SJCRH30 (cell line): ENCODE results near the gene RABGEF1. TPM values are rescaled to one million over a fixed set of nuclear protein-coding genes. Genes with fewer than 3 reads are reported as not detected.
"Not testable (repeated sequence)": the region's sequence is repeated elsewhere in the genome, so short reads cannot be mapped to it uniquely, and the experiment has no call there.

Experiments
- DNase-seq, 2 experiments: peaks; one replicate each; pipeline ENCODE4 v3.0.0-alpha.2; 2015 to 2020
- H3K27ac ChIP-seq: fragments of 250-450 bp; sonication (Bioruptor Pico); 2 replicates; pipeline ENCODE4 v1.5.1; 2020; ENCODE audit warnings: mild to moderate bottlenecking, moderate library complexity
- H3K27me3 ChIP-seq: fragments of 250-450 bp; sonication (Bioruptor Pico); 2 replicates; pipeline ENCODE4 v1.5.1; 2020; ENCODE audit warnings: mild to moderate bottlenecking, moderate library complexity
- H3K36me3 ChIP-seq: fragments of 250-450 bp; sonication (Bioruptor Pico); 2 replicates; pipeline ENCODE4 v1.5.1; 2020; ENCODE audit warnings: mild to moderate bottlenecking, moderate library complexity
- H3K4me1 ChIP-seq: fragments of 250-450 bp; sonication (Bioruptor Pico); 2 replicates; pipeline ENCODE4 v1.5.1; 2020; ENCODE audit warnings: mild to moderate bottlenecking, moderate library complexity
- H3K4me3 ChIP-seq: fragments of 250-450 bp; sonication (Bioruptor Pico); 2 replicates; pipeline ENCODE4 v1.5.1; 2020; ENCODE audit warnings: mild to moderate bottlenecking, moderate library complexity
- H3K9me3 ChIP-seq: fragments of 250-450 bp; sonication (Bioruptor Pico); replicated peaks from 2 replicates; pipeline ENCODE4 v1.5.1; 2020; ENCODE audit warnings: mild to moderate bottlenecking, moderate library complexity
- total RNA-seq: library from RNA; depleted of rRNA; stranded (reverse); fragments of >200 nt; shearing (Covaris generic); gene quantifications from 2 replicates; pipeline ENCODE4 v1.2.3, GENCODE V29; 2014; rRNA removed

The RABGEF1 gene
- total RNA-seq: 24.7 and 26.7 TPM in 2 replicates

- peak within 1 kb of the TSS; percentile 66 for H3K27ac ChIP-seq
- no peaks in the 10 kb centered on the region for H3K4me1 ChIP-seq
- peaks cover 4% of the 10 kb centered on the region; the same call in 1 of the 2 replicates for H3K36me3 ChIP-seq
These were observed at the start of gene RABGEF1 for GRCh38 chr7:66740302-66740979. RABGEF1 (plus strand) TSS chr7:66740733; CDS start chr7:66771900, 31,167 bp downstream.

DNA sequence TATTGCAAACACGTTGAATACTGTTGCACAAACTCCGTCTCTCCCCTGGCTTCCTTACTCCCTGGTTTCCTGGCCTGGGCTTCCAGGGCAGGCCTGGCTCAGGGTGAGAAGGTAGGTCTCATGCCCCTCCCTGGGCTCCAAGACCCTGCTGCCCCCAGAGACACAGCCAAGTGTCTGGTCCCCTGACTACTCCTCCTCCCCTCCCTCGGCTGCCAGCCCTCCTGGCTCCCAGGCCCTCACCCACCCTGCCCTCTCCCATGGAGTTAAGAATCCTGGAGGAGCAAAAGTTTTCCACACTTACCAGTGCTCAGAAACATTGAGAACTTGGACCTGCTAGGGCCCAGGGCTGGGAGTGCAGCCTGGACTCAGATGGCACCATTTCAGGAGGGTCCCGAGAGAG lies 47.2 kb upstream of the RABGEF1 start:
- H3K4me1 ChIP-seq: no peaks in the 10 kb centered on the region
- H3K27me3 ChIP-seq: no peaks in the 10 kb centered on the region
- 0 out of 2 replicates have a peak, but pooled peaks cover under 1% of the 10 kb centered on the region for H3K9me3 ChIP-seq
- no peaks in the 10 kb centered on the region for H3K36me3 ChIP-seq
- no peak overlapping the region for H3K27ac ChIP-seq
- no peak for DNase-seq
- no peak overlapping the region for H3K4me3 ChIP-seq

More at GRCh38 chr7:66740302-66740979, at the start of gene RABGEF1:
- peak; percentile 98 to 99 for DNase-seq
- Histone ChIP-seq H3K9me3 (no peaks in the 10 kb centered on the region), H3K27me3 (no peaks in the 10 kb centered on the region), H3K4me3 (peak within 1 kb of the TSS; percentile 85)

DNA sequence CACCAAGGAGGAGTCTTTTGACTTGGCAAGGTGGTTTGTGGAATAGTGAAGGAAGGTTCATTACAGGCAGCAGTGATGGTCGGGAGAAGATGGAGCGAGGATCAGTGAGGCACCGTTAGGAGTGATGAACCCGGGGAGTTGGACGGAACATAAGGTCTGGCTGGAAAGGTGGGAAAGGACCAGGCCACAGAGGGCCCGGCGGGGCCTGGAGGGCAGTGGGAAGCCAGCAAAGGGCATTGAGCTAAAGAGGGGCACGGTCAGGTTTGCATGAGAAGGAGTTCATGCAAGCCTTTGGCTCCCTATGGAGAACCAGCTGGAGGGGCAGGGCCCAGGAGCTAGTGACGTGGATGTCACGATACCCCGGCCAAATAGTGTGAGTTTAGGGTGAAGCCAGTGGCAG lies 46.2 kb upstream of the RABGEF1 start:
- Histone ChIP-seq H3K4me3 (no peak overlapping the region), H3K27ac (no peak overlapping the region), H3K9me3 (no peaks in the 10 kb centered on the region), H3K36me3 (no peaks in the 10 kb centered on the region), H3K27me3 (no peaks in the 10 kb centered on the region), H3K4me1 (no peaks in the 10 kb centered on the region)
- no peak for DNase-seq

DNA sequence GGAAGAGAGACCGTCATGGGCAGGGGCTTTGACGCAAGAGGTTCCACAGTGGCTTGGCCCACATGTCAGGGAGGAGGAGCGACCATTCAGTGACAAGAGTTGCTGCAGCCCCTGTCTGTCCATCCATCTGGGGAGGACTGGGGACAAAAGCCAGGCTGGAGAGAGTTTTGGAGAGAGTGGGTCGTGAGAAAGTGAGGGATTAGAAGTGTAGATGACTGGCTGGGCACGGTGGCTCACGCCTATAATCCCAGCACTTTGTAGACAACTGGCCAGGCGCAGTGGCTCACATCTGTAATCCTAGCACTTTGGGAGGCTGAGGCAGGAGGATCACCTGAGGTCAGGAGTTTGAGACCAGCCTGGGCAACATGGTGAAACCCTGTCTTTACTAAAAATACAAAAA lies 45.1 kb upstream of the RABGEF1 start:
- H3K27ac ChIP-seq, DNase-seq, H3K4me3 ChIP-seq, H3K4me1 ChIP-seq, H3K27me3 ChIP-seq, H3K36me3 ChIP-seq, H3K9me3 ChIP-seq: not testable (repeated sequence)

DNA sequence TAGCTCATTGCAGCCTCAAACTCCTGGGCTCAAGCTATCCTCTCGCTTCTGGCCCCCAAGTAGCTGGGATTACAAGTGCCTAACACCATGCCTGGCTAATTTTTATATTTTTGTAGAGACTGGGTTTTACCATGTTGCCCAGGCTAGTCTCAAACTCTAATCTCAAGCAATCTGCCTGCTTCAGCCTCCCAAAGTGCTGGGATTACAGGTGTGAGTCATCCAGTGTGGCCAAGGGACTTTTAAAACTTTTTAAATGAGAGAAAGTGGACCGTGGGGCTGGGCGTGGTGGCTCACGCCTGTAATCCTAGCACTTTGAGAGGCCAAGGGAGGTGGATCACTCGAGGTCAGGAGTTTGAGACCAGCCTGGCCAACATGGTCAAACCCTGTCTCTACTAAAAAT lies 44.4 kb upstream of the RABGEF1 start:
- not testable (repeated sequence) for H3K9me3 ChIP-seq, H3K27ac ChIP-seq, H3K36me3 ChIP-seq, H3K4me3 ChIP-seq, H3K27me3 ChIP-seq, H3K4me1 ChIP-seq, DNase-seq

DNA sequence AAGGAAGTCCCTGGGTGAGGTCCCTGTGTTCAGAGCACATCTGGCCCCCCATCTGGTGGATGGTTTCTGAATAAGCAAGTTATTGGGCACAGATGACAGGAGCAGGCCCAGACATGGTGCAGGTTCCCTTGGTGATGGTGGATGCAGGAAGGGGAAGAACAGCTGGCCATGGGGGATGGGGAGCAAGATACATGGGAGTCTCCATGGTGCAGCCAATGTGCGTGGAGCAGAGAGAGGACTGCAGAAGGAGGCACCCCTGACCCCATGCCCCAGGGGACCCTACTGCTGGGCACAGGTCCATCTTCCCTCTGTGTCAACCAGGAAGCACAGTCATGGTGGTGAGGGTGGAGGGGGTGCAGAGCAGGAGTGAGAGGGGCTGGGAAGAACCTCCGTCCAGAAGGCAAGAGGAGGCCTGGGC lies 43.8 kb upstream of the RABGEF1 start:
- no peaks in the 10 kb centered on the region for H3K27me3 ChIP-seq
- no peaks in the 10 kb centered on the region for H3K36me3 ChIP-seq
- no peaks in the 10 kb centered on the region for H3K9me3 ChIP-seq
- no peaks in the 10 kb centered on the region for H3K4me1 ChIP-seq
- DNase-seq: peak; percentile 76 to 78
- H3K27ac ChIP-seq: no peak overlapping the region
- no peak overlapping the region for H3K4me3 ChIP-seq

DNA sequence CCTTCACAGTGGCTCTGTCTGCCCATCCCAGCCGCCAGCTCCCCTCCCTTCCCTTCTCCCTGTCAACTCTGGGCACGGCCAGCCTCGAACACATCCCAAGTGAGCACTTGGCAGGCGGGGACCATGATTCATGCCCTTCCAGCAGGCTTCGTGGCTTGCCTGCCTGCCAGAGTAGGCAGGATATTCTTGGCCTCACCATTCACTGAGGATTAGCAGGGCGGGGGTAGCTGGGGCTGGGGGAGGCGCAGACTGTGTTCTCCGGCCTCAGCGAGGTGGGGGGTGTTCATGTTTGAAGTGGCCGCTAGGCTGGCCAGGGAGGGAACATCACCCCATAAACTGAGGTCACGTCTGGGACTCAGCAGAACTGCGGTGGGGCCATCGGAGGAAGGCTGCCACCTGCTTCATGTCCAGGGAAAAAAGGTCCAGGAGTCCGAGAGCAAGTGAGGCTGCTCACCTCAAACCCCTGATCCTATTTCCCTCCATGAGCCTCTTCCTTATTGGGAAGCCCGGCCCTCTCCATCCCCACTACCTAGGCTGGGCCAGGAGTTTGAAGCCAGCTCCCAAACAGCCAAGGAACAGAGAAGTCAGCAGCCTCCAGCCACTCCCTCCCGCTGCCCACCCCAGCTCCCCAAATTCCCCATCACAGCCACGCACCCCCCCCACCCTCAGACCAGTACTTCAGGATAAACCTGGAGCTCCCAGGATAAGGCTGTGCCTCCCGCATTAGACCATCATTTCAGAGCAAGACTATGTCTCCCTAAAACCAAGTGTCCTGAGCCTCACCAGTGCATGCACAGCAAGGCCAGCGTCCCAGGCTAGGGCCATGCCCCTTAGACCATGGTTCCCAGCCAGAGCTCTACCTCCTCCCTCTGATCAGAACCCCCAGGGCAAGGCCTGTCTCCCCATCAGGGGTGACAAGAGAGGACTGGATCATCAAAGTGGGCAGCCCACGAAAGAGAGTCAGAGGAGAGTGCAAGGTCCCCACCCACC lies 42.8 kb upstream of the RABGEF1 start:
- peak in 1 of 2 experiments; percentile 25 for DNase-seq
- H3K9me3 ChIP-seq: no peaks in the 10 kb centered on the region
- no peaks in the 10 kb centered on the region for H3K27me3 ChIP-seq

DNA sequence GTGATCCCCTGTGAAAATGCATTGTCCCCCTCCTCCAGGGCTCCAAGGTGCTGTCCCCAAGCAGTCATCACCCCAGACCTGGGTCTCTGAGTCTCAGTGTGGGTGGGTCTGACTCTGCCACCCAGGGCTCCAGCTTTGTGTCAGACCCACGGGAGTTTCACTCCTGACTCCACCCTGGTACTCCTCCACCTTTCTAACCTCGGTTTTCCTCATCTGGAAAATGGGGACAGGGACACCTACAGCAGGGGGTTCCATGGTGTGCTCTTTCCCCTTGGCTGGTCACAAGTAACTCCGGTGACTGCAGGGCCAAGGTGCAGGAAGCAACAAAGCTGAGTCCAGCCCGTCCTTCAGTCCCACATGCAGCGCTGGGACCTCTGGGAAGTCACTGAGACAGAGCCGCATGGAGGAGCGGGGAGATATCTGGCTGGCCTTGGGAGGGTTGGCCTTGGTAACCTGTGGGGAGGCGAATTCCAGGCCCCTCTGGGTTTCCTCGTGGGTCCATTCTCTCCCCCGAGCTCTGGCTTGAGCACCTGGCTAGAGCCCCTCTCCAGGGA lies 41.8 kb upstream of the RABGEF1 start:
- H3K9me3 ChIP-seq: no peaks in the 10 kb centered on the region
- no peaks in the 10 kb centered on the region for H3K36me3 ChIP-seq
- no peaks in the 10 kb centered on the region for H3K4me1 ChIP-seq
- H3K27me3 ChIP-seq: no peaks in the 10 kb centered on the region
- no peak overlapping the region for H3K4me3 ChIP-seq
- no peak overlapping the region for H3K27ac ChIP-seq
- DNase-seq: no peak

More for the DNA sequence above, 42.8 kb upstream of the RABGEF1 start:
- H3K4me3 ChIP-seq: no peak overlapping the region
- H3K36me3 ChIP-seq: no peaks in the 10 kb centered on the region
- no peak overlapping the region for H3K27ac ChIP-seq
- no peaks in the 10 kb centered on the region for H3K4me1 ChIP-seq

GRCh38 chr7:66699998-66700397 lies 40.5 kb upstream of the RABGEF1 start:
- Histone ChIP-seq H3K27ac (no peak overlapping the region), H3K4me1 (no peaks in the 10 kb centered on the region), H3K27me3 (no peaks in the 10 kb centered on the region), H3K36me3 (0 out of 2 replicates have a peak, but pooled peaks cover 2% of the 10 kb centered on the region), H3K4me3 (no peak overlapping the region), H3K9me3 (no peaks in the 10 kb centered on the region)
- DNase-seq: no peak

DNA sequence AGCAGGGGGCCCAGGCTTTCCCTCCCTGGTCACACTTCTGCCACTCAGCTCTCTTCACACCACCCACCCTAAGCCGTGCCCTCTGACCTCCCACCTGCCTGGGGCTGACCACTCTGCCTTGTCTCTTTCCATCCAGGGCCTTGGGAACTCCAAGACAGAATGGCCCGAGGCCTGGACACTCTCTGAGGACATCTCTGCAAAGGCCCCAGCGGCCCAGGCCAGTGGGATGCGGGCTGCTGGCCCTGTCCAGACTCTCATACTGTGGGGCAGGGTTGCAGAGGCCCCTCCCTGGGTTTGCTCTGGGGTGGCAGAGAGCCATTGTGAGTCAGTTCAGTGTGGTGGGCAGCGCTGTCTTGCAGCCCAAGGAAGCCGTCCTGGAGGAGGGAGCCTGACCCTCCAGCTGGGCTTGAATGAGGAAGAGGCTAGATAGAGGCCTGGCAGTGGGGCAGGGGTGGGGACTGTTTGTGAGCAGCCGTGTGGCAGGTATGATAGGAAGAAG lies 39.9 kb upstream of the RABGEF1 start:
- H3K27ac ChIP-seq: no peak overlapping the region
- H3K36me3 ChIP-seq: 0 out of 2 replicates have a peak, but pooled peaks cover 2% of the 10 kb centered on the region
- no peak for DNase-seq
- H3K27me3 ChIP-seq: no peaks in the 10 kb centered on the region
- no peaks in the 10 kb centered on the region for H3K4me1 ChIP-seq
- H3K9me3 ChIP-seq: no peaks in the 10 kb centered on the region
- H3K4me3 ChIP-seq: no peak overlapping the region

GRCh38 chr7:66707825-66708224 lies 32.7 kb upstream of the RABGEF1 start:
- Histone ChIP-seq H3K27ac (no peak overlapping the region), H3K36me3 (0 out of 2 replicates have a peak, but pooled peaks cover 2% of the 10 kb centered on the region)

GRCh38 chr7:66710752-66711151 lies 29.8 kb upstream of the RABGEF1 start:
- H3K27ac ChIP-seq, H3K9me3 ChIP-seq, H3K4me3 ChIP-seq, H3K27me3 ChIP-seq, DNase-seq, H3K36me3 ChIP-seq, H3K4me1 ChIP-seq: not testable (repeated sequence)

More at GRCh38 chr7:66707825-66708224, 32.7 kb upstream of the RABGEF1 start:
- H3K27me3 ChIP-seq: no peaks in the 10 kb centered on the region
- no peaks in the 10 kb centered on the region for H3K4me1 ChIP-seq
- DNase-seq: no peak
- H3K4me3 ChIP-seq: no peak overlapping the region
- H3K9me3 ChIP-seq: no peaks in the 10 kb centered on the region

GRCh38 chr7:66713687-66714086 lies 26.8 kb upstream of the RABGEF1 start:
- no peak for DNase-seq
- H3K4me1 ChIP-seq: no peaks in the 10 kb centered on the region
- H3K4me3 ChIP-seq: no peak overlapping the region
- no peak overlapping the region for H3K27ac ChIP-seq
- H3K9me3 ChIP-seq: no peaks in the 10 kb centered on the region
- no peaks in the 10 kb centered on the region for H3K27me3 ChIP-seq
- peaks cover 2% of the 10 kb centered on the region; the same call in 1 of the 2 replicates for H3K36me3 ChIP-seq

DNA sequence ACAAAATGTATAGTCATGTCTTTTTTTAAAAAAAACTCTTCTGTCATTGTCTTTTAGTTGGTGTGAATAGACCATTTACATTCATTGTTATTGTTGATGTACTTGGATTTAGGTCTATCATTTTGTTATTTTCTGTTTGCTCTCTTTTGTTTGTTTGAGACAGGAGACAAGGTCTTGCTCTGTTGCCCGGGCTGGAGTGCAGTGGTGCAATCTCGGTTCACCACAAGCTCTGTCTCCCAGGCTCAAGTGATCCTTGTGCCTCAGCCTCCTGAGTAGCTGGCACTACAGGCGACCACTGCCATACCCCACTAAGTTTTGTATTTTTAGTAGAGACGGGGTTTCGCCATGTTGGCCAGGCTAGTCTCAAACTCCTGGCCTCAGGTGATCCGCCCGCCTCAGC lies 23.9 kb upstream of the RABGEF1 start:
- not testable (repeated sequence) for H3K27me3 ChIP-seq, H3K9me3 ChIP-seq, H3K27ac ChIP-seq, H3K4me1 ChIP-seq, H3K36me3 ChIP-seq, H3K4me3 ChIP-seq, DNase-seq
